H1 (cell line): ENCODE results near the gene ALG9. TPM values are rescaled to one million over a fixed set of nuclear protein-coding genes. Genes with fewer than 3 reads are reported as not detected.

ENCODE experiments used
- CTCF ChIA-PET: fragments of 300-600 bp; sonication (Branson Sonifier 250); formaldehyde crosslinking; loops from one replicate; lab custom pipeline; 2021; ENCODE audit not compliant: partially characterized antibody; lab: Charles Lee
- POLR2A ChIA-PET: fragments of 300-600 bp; sonication (Branson Sonifier 250); formaldehyde crosslinking; loops from one replicate; lab custom pipeline; 2021; ENCODE audit warnings: inconsistent platforms; ENCODE audit not compliant: partially characterized antibody; lab: Charles Lee
- DNase-seq, 2 experiments: peaks; one replicate each; pipeline versions ENCODE4 v3.0.0 to v3.0.0-alpha.2; 2010 to 2022; ENCODE audit warnings: low spot score in 2 of 2, low read depth in 1 of 2, mixed read lengths in 1 of 2
- FAIRE-seq: peaks from 2 replicates; lab custom pipeline; 2011; peaks lifted over from hg19 to GRCh38; lab: Jason Lieb, UNC
- H2AFZ ChIP-seq: 2 replicates; pipeline ENCODE4 v1.8.1; 2012; ENCODE audit warnings: low read length, inconsistent platforms
- H2AK5ac ChIP-seq: 2 replicates; pipeline ENCODE4 v1.6.1; 2013; ENCODE audit warnings: low read depth, low read length
- H2BK120ac ChIP-seq: replicated peaks from 2 replicates; pipeline ENCODE3; 2013; ENCODE audit warnings: low read depth, low read length, inconsistent platforms
- H2BK12ac ChIP-seq: 2 replicates; pipeline ENCODE4 v1.6.1; 2013; ENCODE audit warnings: low read depth, low read length
- H2BK15ac ChIP-seq: 2 replicates; pipeline ENCODE4 v1.6.1; 2013; ENCODE audit warnings: low read length
- H2BK20ac ChIP-seq: 2 replicates; pipeline ENCODE4 v1.6.1; 2013; ENCODE audit warnings: low read length
- H2BK5ac ChIP-seq: 2 replicates; pipeline ENCODE4 v1.6.1; 2013; ENCODE audit warnings: low read depth, low read length
- H3K14ac ChIP-seq: 2 replicates; pipeline ENCODE4 v1.6.1; 2013; ENCODE audit warnings: inconsistent platforms; ENCODE audit not compliant: insufficient read length
- H3K18ac ChIP-seq: 2 replicates; pipeline ENCODE4 v1.6.1; 2013; ENCODE audit warnings: low read length; ENCODE audit errors: extremely low read depth
- H3K23ac ChIP-seq: 2 replicates; pipeline ENCODE4 v1.6.1; 2013; ENCODE audit warnings: inconsistent platforms; ENCODE audit not compliant: insufficient read length
- H3K23me2 ChIP-seq: 2 replicates; pipeline ENCODE4 v1.6.1; 2013; ENCODE audit warnings: low read depth, low read length
- H3K27ac ChIP-seq: 2 replicates; pipeline ENCODE4 v1.6.1; 2011; ENCODE audit warnings: low read depth, low read length, inconsistent platforms
- H3K27me3 ChIP-seq, 4 experiments: replicated peaks in 1 of 4; 1 replicate in 1 of 4; 2 replicates in 3 of 4; pipeline versions ENCODE4 v1.6.1 to v1.8.1; 2011 to 2013; ENCODE audit warnings: low read length in 3 of 4, mild to moderate bottlenecking in 3 of 4, inconsistent platforms in 2 of 4, mixed read lengths in 2 of 4, moderate library complexity in 1 of 4; ENCODE audit not compliant: control insufficient read depth in 3 of 4, insufficient read depth in 3 of 4; ENCODE audit errors: extremely low read depth in 1 of 4
- H3K36me3 ChIP-seq, 4 experiments: 2 replicates each; pipeline versions ENCODE4 v1.6.1 to v1.8.1; 2011 to 2013; ENCODE audit warnings: mild to moderate bottlenecking in 4 of 4, low read length in 3 of 4, moderate library complexity in 2 of 4, control low read depth in 1 of 4, inconsistent platforms in 1 of 4; ENCODE audit not compliant: insufficient read depth in 4 of 4, control insufficient read depth in 2 of 4
- H3K4ac ChIP-seq: replicated peaks from 2 replicates; pipeline ENCODE3; 2013; ENCODE audit warnings: low read length, low read depth, mixed read lengths, inconsistent platforms; ENCODE audit not compliant: insufficient read length
- H3K4me1 ChIP-seq, 4 experiments: replicated peaks in 1 of 4; 1 replicate in 1 of 4; 2 replicates in 3 of 4; pipeline versions ENCODE4 v1.6.1 to v1.8.1; 2011 to 2013; ENCODE audit warnings: low read length in 3 of 4, inconsistent platforms in 2 of 4, mixed read lengths in 1 of 4; ENCODE audit not compliant: insufficient read depth in 4 of 4, control insufficient read depth in 3 of 4
- H3K4me2 ChIP-seq, 2 experiments: 2 replicates each; pipeline versions ENCODE4 v1.6.1 to v1.8.1; 2011 to 2013; ENCODE audit warnings: low read depth in 2 of 2, low read length in 2 of 2, control low read depth in 1 of 2, inconsistent platforms in 1 of 2, mild to moderate bottlenecking in 1 of 2; ENCODE audit not compliant: insufficient read depth in 1 of 2
- H3K4me3 ChIP-seq, 4 experiments: fragments of 200-600, 300-600 bp in 1 of 4; sonication (generic), shearing (Covaris generic), sonication (Bioruptor Twin) in 1 of 4; 2 replicates each; pipeline versions ENCODE4 v1.5.1 to v1.8.1; 2011 to 2016; ENCODE audit warnings: low read length in 4 of 4, low read depth in 3 of 4, control low read depth in 2 of 4, inconsistent platforms in 2 of 4, mild to moderate bottlenecking in 2 of 4, mixed read lengths in 1 of 4, moderate library complexity in 1 of 4; ENCODE audit not compliant: insufficient read depth in 2 of 4; ENCODE audit errors: extremely low read depth in 1 of 4
- H3K56ac ChIP-seq: replicated peaks from 2 replicates; pipeline ENCODE3; 2013; ENCODE audit warnings: low read depth, mild to moderate bottlenecking, mixed read lengths, low read length, inconsistent platforms; ENCODE audit not compliant: insufficient read length
- H3K79me1 ChIP-seq: 2 replicates; pipeline ENCODE4 v1.6.1; 2013; ENCODE audit warnings: low read depth, low read length, control low read depth
- H3K79me2 ChIP-seq, 2 experiments: 2 replicates each; pipeline versions ENCODE4 v1.6.1 to v1.8.1; 2012 to 2013; ENCODE audit warnings: low read length in 2 of 2, mild to moderate bottlenecking in 2 of 2, inconsistent platforms in 1 of 2; ENCODE audit not compliant: insufficient read depth in 2 of 2, control insufficient read depth in 1 of 2
- H3K9ac ChIP-seq, 4 experiments: replicated peaks in 1 of 4; 1 replicate in 1 of 4; 2 replicates in 3 of 4; pipeline versions ENCODE4 v1.6.1 to v1.8.1; 2011 to 2013; ENCODE audit warnings: low read depth in 3 of 4, low read length in 3 of 4, control low read depth in 2 of 4, mild to moderate bottlenecking in 2 of 4, moderate library complexity in 2 of 4, inconsistent platforms in 1 of 4; ENCODE audit errors: extremely low read depth in 1 of 4
- H3K9me3 ChIP-seq, 2 experiments: 2 replicates each; pipeline versions ENCODE4 v1.6.1 to v1.8.1; 2012 to 2013; ENCODE audit warnings: mild to moderate bottlenecking in 2 of 2, moderate library complexity in 2 of 2, control low read depth in 1 of 2, inconsistent platforms in 1 of 2, low read depth in 1 of 2, low read length in 1 of 2, mixed read lengths in 1 of 2; ENCODE audit not compliant: insufficient read depth in 2 of 2
- H4K20me1 ChIP-seq, 2 experiments: replicated peaks in 1 of 2; 2 replicates each; pipeline versions ENCODE3 to v1.8.1; 2011 to 2013; ENCODE audit warnings: inconsistent platforms in 2 of 2, low read length in 2 of 2, mild to moderate bottlenecking in 1 of 2; ENCODE audit not compliant: insufficient read depth in 2 of 2, control insufficient read depth in 1 of 2
- H4K5ac ChIP-seq: 2 replicates; pipeline ENCODE4 v1.6.1; 2013; ENCODE audit warnings: low read length, low read depth, mixed read lengths, inconsistent platforms; ENCODE audit not compliant: insufficient read length
- H4K8ac ChIP-seq: 2 replicates; pipeline ENCODE4 v1.8.0; 2013; ENCODE audit warnings: mild to moderate bottlenecking, moderate library complexity, low read length, inconsistent platforms; ENCODE audit not compliant: insufficient read depth; ENCODE audit errors: extremely low read depth
- H4K91ac ChIP-seq: replicated peaks from 2 replicates; pipeline ENCODE3; 2013; ENCODE audit warnings: low read length, mixed read lengths, inconsistent platforms; ENCODE audit not compliant: insufficient read length
- BRCA1 ChIP-seq: IDR thresholded peaks from 2 replicates; pipeline ENCODE4 v1.6.1; 2012; ENCODE audit warnings: low read depth, low read length, improper control_type of control experiment
- CEBPB ChIP-seq: IDR thresholded peaks from 2 replicates; pipeline ENCODE4 v1.6.1; 2012; ENCODE audit warnings: low read depth, low read length
- EZH2 ChIP-seq: fragments of 200-600 bp; sonication (generic); IDR thresholded peaks from 2 replicates; pipeline ENCODE4 v1.7.1; 2012; ENCODE audit warnings: low read depth, mild to moderate bottlenecking, moderate library complexity, low read length, inconsistent platforms; ENCODE audit not compliant: severe bottlenecking
- FOSL1 ChIP-seq: IDR thresholded peaks from 2 replicates; pipeline ENCODE4 v1.6.1; 2011; ENCODE audit warnings: mild to moderate bottlenecking, low read depth, low read length, moderate library complexity; ENCODE audit not compliant: insufficient read depth
- HDAC6 ChIP-seq: IDR thresholded peaks from one replicate; pipeline ENCODE4 v1.7.1; 2012; ENCODE audit warnings: low read depth, mild to moderate bottlenecking, inconsistent platforms, low read length, moderate library complexity
- KDM1A ChIP-seq: fragments of 200-600, 300-600 bp; sonication (generic); IDR thresholded peaks from 2 replicates; pipeline ENCODE4 v1.7.1; 2016; ENCODE audit warnings: mild to moderate bottlenecking, low read length, borderline replicate concordance
- NANOG ChIP-seq: IDR thresholded peaks from 2 replicates; pipeline ENCODE4 v1.6.1; 2011; ENCODE audit warnings: low read length, low read depth, mild to moderate bottlenecking, inconsistent platforms; ENCODE audit not compliant: insufficient read depth, poor library complexity, severe bottlenecking
- NRF1 ChIP-seq: IDR thresholded peaks from 2 replicates; pipeline ENCODE4 v1.6.1; 2011; ENCODE audit warnings: mild to moderate bottlenecking, low read depth, low read length, improper control_type of control experiment
- PHF8 ChIP-seq: fragments of 200-600 bp; sonication (generic); conservative IDR thresholded peaks from 2 replicates; pipeline ENCODE4 v1.7.1; 2012; ENCODE audit warnings: low read depth, mild to moderate bottlenecking, inconsistent platforms, low read length, moderate library complexity
- POLR2AphosphoS5 ChIP-seq: IDR thresholded peaks from 2 replicates; pipeline ENCODE4 v1.6.1; 2011; ENCODE audit warnings: low read depth, low read length
- RFX5 ChIP-seq: IDR thresholded peaks from 2 replicates; pipeline ENCODE4 v1.6.1; 2011; ENCODE audit warnings: low read depth, low read length, improper control_type of control experiment, borderline replicate concordance
- SAP30 ChIP-seq: fragments of 300-600 bp; sonication (generic); IDR thresholded peaks from 2 replicates; pipeline ENCODE4 v1.7.1; 2012; ENCODE audit warnings: low read length, moderate library complexity, mild to moderate bottlenecking, inconsistent platforms; ENCODE audit not compliant: insufficient read depth, insufficient replicate concordance
- SP1 ChIP-seq: IDR thresholded peaks from 2 replicates; pipeline ENCODE4 v1.6.1; 2011; ENCODE audit warnings: low read depth, low read length
- YY1 ChIP-seq: IDR thresholded peaks from 2 replicates; pipeline ENCODE4 v1.6.1; 2011; ENCODE audit warnings: low read depth, mild to moderate bottlenecking, low read length
- WGBS, 2 experiments: shearing (Covaris generic) in 1 of 2; methylation state at CpG; one replicate each; pipeline versions ENCODE4 v1.1.6 to v1.1.7; 2013 to 2015; ENCODE audit warnings: low lambda C conversion rate in 2 of 2, mixed read lengths in 2 of 2, inconsistent platforms in 1 of 2, low coverage in 1 of 2, missing lambda C conversion rate in 1 of 2; ENCODE audit not compliant: insufficient replicate concordance in 2 of 2, insufficient coverage in 1 of 2, insufficient read length in 1 of 2; ENCODE audit errors: extremely low coverage in 1 of 2, missing lambda C conversion rate in 1 of 2; 5-methylcytosine and 5-hydroxymethylcytosine counted together
- polyA plus RNA-seq, 7 experiments: library from polyadenylated mRNA; depleted of rRNA in 3 of 7; stranded (reverse) in 5 of 7; unstranded in 2 of 7; fragments of >200 nt in 5 of 7; fragments of 200-250 nt in 2 of 7; gene quantifications; 1 replicate in 5 of 7; 2 replicates in 1 of 7; 4 replicates in 1 of 7; pipeline versions ENCODE4 v1.2.1 to v1.2.3, GENCODE V29; 2011 to 2013; ENCODE audit warnings: missing spikeins in 2 of 7, mixed read lengths in 2 of 7
- total RNA-seq: library from RNA; stranded (reverse); fragmentation: NEBNext Ultra II Directional; extraction: Animal tissue kit (Norgen Biotek cat#: 25700); gene quantifications from 2 replicates; pipeline ENCODE4 v1.2.1, GENCODE V29; 2021

The ALG9 gene
- total and polyA plus RNA-seq, 2 of the 8 experiments (the other 6 are each of a cell fraction or from before 2014, with no cell fraction given) = 23.5 to 24.5 TPM

DNA sequence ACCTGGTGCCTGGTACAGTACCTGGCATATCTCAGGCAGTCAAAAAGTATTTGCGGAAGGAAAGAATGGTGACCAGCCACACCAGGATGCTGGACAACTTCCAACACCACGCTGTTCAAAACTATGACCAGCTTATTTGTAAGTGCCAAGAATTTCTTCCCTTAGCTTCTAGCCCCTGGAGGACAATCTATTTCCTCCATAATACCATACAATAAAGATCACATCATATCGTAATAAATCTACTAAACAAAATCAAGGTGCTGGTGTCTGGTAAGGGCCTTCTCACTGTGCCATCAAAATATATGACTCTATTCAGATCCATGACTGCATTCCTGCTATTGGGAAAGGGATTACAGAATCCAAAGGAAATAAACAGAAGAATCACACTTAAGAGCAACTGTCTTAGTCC lies 51.5 kb downstream of the ALG9 start:
- no peak overlapping the region for H3K23ac ChIP-seq
- no peaks in the 10 kb centered on the region for H3K23me2 ChIP-seq
- H2AK5ac ChIP-seq = no peak overlapping the region
- no peak overlapping the region for H2BK15ac ChIP-seq
- H2BK20ac ChIP-seq = no peak overlapping the region
- H2AFZ ChIP-seq = no peak overlapping the region
- 91% methylated on average over 3 of the region's 3 CpGs; no CpG with 5 or more reads in 1 of the 2 experiments for WGBS, 2 experiments
- no peak overlapping the region for H4K5ac ChIP-seq
- H3K9ac ChIP-seq = no peak overlapping the region
- H3K18ac ChIP-seq = no peak overlapping the region
- no peaks in the 10 kb centered on the region for H4K20me1 ChIP-seq
- no peaks in the 10 kb centered on the region for H3K9me3 ChIP-seq
- no peak for FAIRE-seq
- no peak overlapping the region for H3K4me3 ChIP-seq
- no peak overlapping the region for H4K8ac ChIP-seq
- DNase-seq = no peak
- H2BK5ac ChIP-seq = no peak overlapping the region
- H3K27ac ChIP-seq = no peak overlapping the region
- H3K36me3 ChIP-seq = no peaks in the 10 kb centered on the region
- no peak overlapping the region for H2BK12ac ChIP-seq
- H3K4me1 ChIP-seq = peaks cover 0 to 5% (median 3%) of the 10 kb centered on the region in 4 experiments; a peak in 3 of 7 replicates
- H3K79me2 ChIP-seq = no peaks in the 10 kb centered on the region
- H3K4me2 ChIP-seq = no peak overlapping the region
- no peak overlapping the region for H3K4ac ChIP-seq
- H2BK120ac ChIP-seq = no peak overlapping the region
- no peaks in the 10 kb centered on the region for H3K79me1 ChIP-seq
- H3K14ac ChIP-seq = no peak overlapping the region
- ChIA-PET POLR2A (interaction anchor here (1.0 kb wide), 1 partner anchor 20 kb away, joined by 3 read pairs; no protein-coding TSS in a partner anchor), CTCF (interaction anchor here (0.6 to 1.3 kb wide), 5 partner anchors 14 to 182 kb away, joined by 3 to 5 read pairs (median 4); no protein-coding TSS in a partner anchor)
- H4K91ac ChIP-seq = no peak overlapping the region
- no peaks in the 10 kb centered on the region for H3K27me3 ChIP-seq
- H3K56ac ChIP-seq = no peak overlapping the region
- TF ChIP-seq FOSL1 (no peak), YY1 (no peak), PHF8 (no peak), SP1 (no peak), SAP30 (no peak), HDAC6 (no peak), NANOG (no peak), KDM1A (no peak), NRF1 (no peak), CEBPB (no peak), RFX5 (no peak), EZH2 (no peak), POLR2AphosphoS5 (no peak), BRCA1 (no peak)
